ENCODE data around the gene FAU. TPM values are rescaled to one million over a fixed set of nuclear protein-coding genes. Genes with fewer than 3 reads are reported as not detected.
A peak's percentile ranks its signal among the peaks of the same experiment; 100 is the strongest.

The FAU gene
- total and polyA plus RNA-seq, 9 of the 15 experiments (the other 6 are each of a cell fraction or from before 2014, with no cell fraction given): 433 to 1,827 (median 942) TPM

- TF ChIP-seq E2F8 (IDR thresholded peaks at IDR 0.05; ENCODE audit: low read depth, partially characterized antibody) (no peak), POLR2H (tag; IDR thresholded peaks at IDR 0.05; ENCODE audit: low read depth) (no peak), RCOR1 (IDR thresholded peaks at IDR 0.05; ENCODE audit: borderline replicate concordance in 1 of 2, low read depth in 2 of 2, low read length in 2 of 2) (peak in 1 of 2 experiments; percentile 38; a peak in 1 of 4 replicates), ZBTB9 (CRISPR knock-in tag; IDR thresholded peaks at IDR 0.05) (0 out of 2 replicates have a peak, but pooled peaks have one; percentile 19), ZFP36 (IDR thresholded peaks at IDR 0.05; ENCODE audit: low read depth, low read length, partially characterized antibody) (peak; percentile 6), DEAF1 (CRISPR knock-in tag; IDR thresholded peaks at IDR 0.05) (peak; percentile 65), ID3 (CRISPR knock-in tag; IDR thresholded peaks at IDR 0.05) (no peak), ID3 (tag; IDR thresholded peaks at IDR 0.05) (no peak; the same call in 1 of the 2 replicates), HMGXB4 (CRISPR knock-in tag; IDR thresholded peaks at IDR 0.05) (0 out of 2 replicates have a peak, but pooled peaks have one; percentile 76), HDAC6 (IDR thresholded peaks at IDR 0.05; ENCODE audit: low read depth, low read length) (no peak), RHOXF2B (CRISPR knock-in tag; conservative IDR thresholded peaks at IDR 0.05) (no peak), IRF2 (CRISPR knock-in tag; IDR thresholded peaks at IDR 0.05) (no peak), ESRRB (CRISPR knock-in tag; IDR thresholded peaks at IDR 0.05; ENCODE audit: borderline replicate concordance) (no peak), MTA1 (IDR thresholded peaks at IDR 0.05; ENCODE audit: borderline replicate concordance) (peak; percentile 77), ZBTB7A (IDR thresholded peaks at IDR 0.05; ENCODE audit: borderline replicate concordance, control insufficient read depth, low read depth, low read length) (peak; percentile 38), ZNF717 (CRISPR knock-in tag; IDR thresholded peaks at IDR 0.05) (no peak)
These were observed 9.2 kb downstream of the FAU start (continued) for GRCh38 chr11:65112546-65113360.
